GM21526 (cell line): ENCODE results near the gene FEV.
"Not testable (repeated sequence)": the region's sequence is repeated elsewhere in the genome, so short reads cannot be mapped to it uniquely, and the experiment has no call there.

Experiments
- ATAC-seq: cut with Tn5 transposase; IDR thresholded peaks from one replicate; pipeline ENCODE4 v1.9.1; 2021; ENCODE audit warnings: moderate library complexity; ENCODE audit not compliant: unreplicated experiment, low FRiP score

The FEV gene

GRCh38 chr2:218946621-218947020 lies 38.4 kb downstream of the FEV start:
- ATAC-seq, result no peak

- ATAC-seq, result no peak
Observed at GRCh38 chr2:218944759-218945404, 40.1 kb downstream of the FEV start.

- not testable (repeated sequence) for ATAC-seq
Observed at GRCh38 chr2:218931751-218932150, 53.2 kb downstream of the FEV start.
